DND-41 (cell line): ENCODE data around the gene LMNTD2.
"Not testable (repeated sequence)": the region's sequence is repeated elsewhere in the genome, so short reads cannot be mapped to it uniquely, and the experiment has no call there.

Source experiments
- ATAC-seq: fragments of 200-7000 bp; cut with Tn5 transposase; 3 replicates; pipeline ENCODE4 v1.9.1; 2021; ENCODE audit warnings: low read depth; ENCODE audit not compliant: insufficient read depth
- DNase-seq: peaks from one replicate; pipeline ENCODE4 v3.0.0-alpha.2; 2020
- H2AFZ ChIP-seq: 2 replicates; pipeline ENCODE4 v1.6.0; 2012; ENCODE audit warnings: low read depth, low read length
- H3K27ac ChIP-seq: 2 replicates; pipeline ENCODE4 v1.5.1; 2012; ENCODE audit warnings: low read length, inconsistent platforms
- H3K27me3 ChIP-seq: fragments of 200-600 bp; sonication (generic); 2 replicates; pipeline ENCODE4 v1.6.0; 2012; ENCODE audit warnings: low read length, mild to moderate bottlenecking, inconsistent platforms; ENCODE audit not compliant: insufficient read depth, poor library complexity
- H3K36me3 ChIP-seq: 2 replicates; pipeline ENCODE4 v1.5.1; 2012; ENCODE audit warnings: low read length, inconsistent platforms; ENCODE audit not compliant: insufficient read depth
- H3K4me1 ChIP-seq: 2 replicates; pipeline ENCODE4 v1.5.1; 2012; ENCODE audit warnings: mild to moderate bottlenecking, low read length; ENCODE audit not compliant: insufficient read depth
- H3K4me2 ChIP-seq: 2 replicates; pipeline ENCODE4 v1.6.0; 2012; ENCODE audit warnings: mild to moderate bottlenecking, moderate library complexity, low read length, inconsistent platforms; ENCODE audit not compliant: insufficient read depth
- H3K4me3 ChIP-seq, 2 experiments: fragments of 200-600 bp in 1 of 2; shearing (Covaris generic) in 1 of 2; 2 replicates each; pipeline ENCODE4 v1.5.1; 2012 to 2016; ENCODE audit warnings: inconsistent platforms in 2 of 2, low read length in 2 of 2, mild to moderate bottlenecking in 2 of 2, low read depth in 1 of 2, moderate library complexity in 1 of 2
- H3K79me2 ChIP-seq: 2 replicates; pipeline ENCODE4 v1.6.0; 2012; ENCODE audit warnings: low read length, inconsistent platforms; ENCODE audit not compliant: insufficient read depth
- H3K9ac ChIP-seq: 2 replicates; pipeline ENCODE4 v1.6.0; 2012; ENCODE audit warnings: low read depth, mild to moderate bottlenecking, inconsistent platforms, low read length, moderate library complexity
- H3K9me3 ChIP-seq: 2 replicates; pipeline ENCODE4 v1.5.1; 2012; ENCODE audit warnings: low read length, moderate library complexity, mild to moderate bottlenecking, inconsistent platforms; ENCODE audit not compliant: insufficient read depth, severe bottlenecking
- H4K20me1 ChIP-seq: 2 replicates; pipeline ENCODE4 v1.6.0; 2012; ENCODE audit warnings: low read length; ENCODE audit not compliant: insufficient read depth
- EZH2 ChIP-seq: IDR thresholded peaks from 3 replicates; pipeline ENCODE4 v1.6.1; 2012; ENCODE audit warnings: borderline replicate concordance, low read depth, mild to moderate bottlenecking, moderate library complexity, low read length, inconsistent platforms; ENCODE audit not compliant: severe bottlenecking
- TF ChIP-seq, protein P1 (sequence below): IDR thresholded peaks from 2 replicates; pipeline ENCODE4 v1.5.1; 2012; ENCODE audit warnings: borderline replicate concordance, low read length, moderate library complexity, mild to moderate bottlenecking; ENCODE audit not compliant: poor library complexity, severe bottlenecking; ENCODE audit errors: extremely low read depth

The LMNTD2 gene

DNA sequence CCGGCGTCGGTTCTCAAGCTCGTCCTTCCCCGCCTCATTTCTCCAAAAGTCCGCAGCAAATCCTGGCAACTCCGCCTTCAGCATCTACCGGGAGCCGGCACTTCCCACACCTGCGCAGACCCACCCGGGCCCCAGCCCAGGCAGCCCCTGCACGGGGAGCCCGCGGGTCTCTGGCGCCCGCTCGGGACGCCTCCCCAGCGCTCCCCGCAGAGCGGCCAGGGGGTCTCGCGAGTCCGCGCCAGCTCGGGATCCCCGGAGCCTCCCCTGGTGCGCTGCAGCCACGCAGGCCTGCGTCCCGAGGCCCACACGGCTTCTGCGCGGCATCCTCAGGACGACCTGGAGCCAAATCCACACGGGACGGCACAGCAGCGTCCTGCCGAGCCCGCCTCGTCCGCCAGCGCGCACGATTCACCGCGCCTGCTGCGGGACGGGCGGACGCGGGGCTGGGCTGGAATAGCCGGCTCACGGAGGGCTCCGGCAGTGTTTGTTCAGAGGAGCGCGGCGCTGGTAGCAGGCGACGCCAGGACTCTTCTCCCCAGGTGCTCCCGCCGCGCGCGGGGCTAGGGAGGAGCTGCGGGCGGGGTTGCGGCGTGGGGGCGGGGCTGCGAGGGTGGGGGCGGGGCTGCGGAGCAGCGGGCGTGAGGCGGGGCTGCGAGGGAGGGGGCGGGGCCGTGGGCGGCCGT lies 14.9 kb upstream of the LMNTD2 start:
- DNase-seq (no peak), ATAC-seq (peak; percentile 57)
- peak overlapping the region; percentile 61 for H3K9ac ChIP-seq
- H3K4me2 ChIP-seq, result peak overlapping the region; percentile 96
- TF ChIP-seq, protein P1, sequence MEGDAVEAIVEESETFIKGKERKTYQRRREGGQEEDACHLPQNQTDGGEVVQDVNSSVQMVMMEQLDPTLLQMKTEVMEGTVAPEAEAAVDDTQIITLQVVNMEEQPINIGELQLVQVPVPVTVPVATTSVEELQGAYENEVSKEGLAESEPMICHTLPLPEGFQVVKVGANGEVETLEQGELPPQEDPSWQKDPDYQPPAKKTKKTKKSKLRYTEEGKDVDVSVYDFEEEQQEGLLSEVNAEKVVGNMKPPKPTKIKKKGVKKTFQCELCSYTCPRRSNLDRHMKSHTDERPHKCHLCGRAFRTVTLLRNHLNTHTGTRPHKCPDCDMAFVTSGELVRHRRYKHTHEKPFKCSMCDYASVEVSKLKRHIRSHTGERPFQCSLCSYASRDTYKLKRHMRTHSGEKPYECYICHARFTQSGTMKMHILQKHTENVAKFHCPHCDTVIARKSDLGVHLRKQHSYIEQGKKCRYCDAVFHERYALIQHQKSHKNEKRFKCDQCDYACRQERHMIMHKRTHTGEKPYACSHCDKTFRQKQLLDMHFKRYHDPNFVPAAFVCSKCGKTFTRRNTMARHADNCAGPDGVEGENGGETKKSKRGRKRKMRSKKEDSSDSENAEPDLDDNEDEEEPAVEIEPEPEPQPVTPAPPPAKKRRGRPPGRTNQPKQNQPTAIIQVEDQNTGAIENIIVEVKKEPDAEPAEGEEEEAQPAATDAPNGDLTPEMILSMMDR, result no peak
- TF ChIP-seq EZH2, result no peak
- no peak overlapping the region for H3K27ac ChIP-seq
- H3K27me3 ChIP-seq, result no peaks in the 10 kb centered on the region
- H3K79me2 ChIP-seq, result peaks cover 40% of the 10 kb centered on the region
- no peaks in the 10 kb centered on the region for H3K9me3 ChIP-seq
- peak overlapping the region; percentile 78 for H2AFZ ChIP-seq
- peak overlapping the region; percentile 13 to 60; a peak in 3 of 4 replicates for H3K4me3 ChIP-seq
- peaks cover 42% of the 10 kb centered on the region for H3K4me1 ChIP-seq
- H4K20me1 ChIP-seq, result peaks cover 37% of the 10 kb centered on the region
- peaks cover 35% of the 10 kb centered on the region for H3K36me3 ChIP-seq

DNA sequence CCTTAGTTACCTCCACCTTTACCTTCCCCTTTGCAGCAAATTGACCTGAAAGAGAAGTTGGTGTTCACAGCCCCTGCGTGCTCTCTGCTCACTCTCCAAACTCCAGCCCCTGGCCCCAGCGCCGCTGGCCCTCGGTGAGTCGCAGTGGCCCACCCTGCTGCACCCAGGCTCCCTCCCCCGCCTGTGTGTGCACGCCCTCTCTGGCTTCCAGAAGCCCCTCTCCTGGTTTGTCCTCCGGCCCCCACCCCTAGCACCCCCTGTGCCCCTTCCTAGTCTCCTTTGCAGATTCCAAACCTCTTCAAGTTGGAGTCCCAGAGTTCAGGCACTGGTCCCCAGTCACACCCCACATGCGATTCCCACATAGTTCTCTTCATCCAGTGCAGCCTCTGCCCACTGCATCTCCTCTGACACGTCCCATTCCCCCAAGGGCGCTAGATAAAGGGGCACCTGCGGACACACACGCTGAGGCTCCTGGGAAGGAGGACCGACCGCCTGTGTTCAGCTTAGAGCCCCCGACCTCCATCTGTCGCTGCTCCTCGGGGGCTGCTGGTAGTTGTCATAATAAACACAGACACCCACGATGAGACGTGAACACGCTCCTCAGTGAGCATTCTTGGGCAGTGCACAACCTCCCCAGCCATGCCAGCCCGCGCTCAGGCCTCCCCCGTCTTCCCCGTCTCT lies 14.2 kb upstream of the LMNTD2 start:
- Histone ChIP-seq H3K27ac (no peak overlapping the region), H4K20me1 (peaks cover 30% of the 10 kb centered on the region), H3K4me1 (peaks cover 38% of the 10 kb centered on the region), H3K79me2 (peaks cover 33% of the 10 kb centered on the region), H3K36me3 (peaks cover 28% of the 10 kb centered on the region), H3K9me3 (no peaks in the 10 kb centered on the region), H3K9ac (peak overlapping the region; percentile 61; the same call in 1 of the 2 replicates), H2AFZ (no peak overlapping the region), H3K27me3 (no peaks in the 10 kb centered on the region), H3K4me3 (peak overlapping the region in 1 of 2 experiments; percentile 60; a peak in 2 of 4 replicates), H3K4me2 (peak overlapping the region; percentile 96)
- DNase-seq (no peak), ATAC-seq (no peak)
- TF ChIP-seq EZH2, result no peak
- TF ChIP-seq, protein P1, result no peak

DNA sequence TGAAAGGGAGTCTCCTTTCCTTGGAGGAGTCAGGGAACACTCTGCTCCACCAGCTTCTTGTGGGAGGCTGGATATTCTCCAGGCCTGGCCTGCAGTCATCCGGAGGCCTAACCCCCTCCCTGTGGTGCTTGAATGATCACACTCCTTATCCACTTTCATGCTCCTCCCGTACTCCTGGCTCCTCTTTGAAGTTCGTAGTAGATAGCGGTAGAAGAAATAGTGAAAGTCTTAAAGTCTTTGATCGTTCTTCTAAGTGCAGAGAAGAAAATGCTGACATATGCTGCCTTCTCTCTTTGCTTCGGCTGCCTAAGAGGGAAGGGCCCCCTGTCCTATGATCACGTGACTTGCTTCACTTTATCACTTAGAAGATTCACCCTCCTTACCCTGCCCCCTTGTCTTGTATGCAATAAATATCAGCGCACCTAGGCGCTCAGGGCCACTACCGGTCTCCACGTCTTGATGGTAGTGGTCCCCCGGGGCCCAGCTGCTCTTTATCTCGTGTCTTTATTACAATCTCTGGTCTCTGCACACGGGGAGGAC lies 13.6 kb upstream of the LMNTD2 start:
- ATAC-seq, H3K4me2 ChIP-seq, H3K9ac ChIP-seq, H3K27me3 ChIP-seq, H3K4me3 ChIP-seq, H2AFZ ChIP-seq, H3K27ac ChIP-seq, DNase-seq, H3K9me3 ChIP-seq: not testable (repeated sequence)
- Histone ChIP-seq H3K36me3 (peaks cover 21% of the 10 kb centered on the region), H3K79me2 (peaks cover 26% of the 10 kb centered on the region), H4K20me1 (peaks cover 23% of the 10 kb centered on the region), H3K4me1 (peaks cover 38% of the 10 kb centered on the region)

DNA sequence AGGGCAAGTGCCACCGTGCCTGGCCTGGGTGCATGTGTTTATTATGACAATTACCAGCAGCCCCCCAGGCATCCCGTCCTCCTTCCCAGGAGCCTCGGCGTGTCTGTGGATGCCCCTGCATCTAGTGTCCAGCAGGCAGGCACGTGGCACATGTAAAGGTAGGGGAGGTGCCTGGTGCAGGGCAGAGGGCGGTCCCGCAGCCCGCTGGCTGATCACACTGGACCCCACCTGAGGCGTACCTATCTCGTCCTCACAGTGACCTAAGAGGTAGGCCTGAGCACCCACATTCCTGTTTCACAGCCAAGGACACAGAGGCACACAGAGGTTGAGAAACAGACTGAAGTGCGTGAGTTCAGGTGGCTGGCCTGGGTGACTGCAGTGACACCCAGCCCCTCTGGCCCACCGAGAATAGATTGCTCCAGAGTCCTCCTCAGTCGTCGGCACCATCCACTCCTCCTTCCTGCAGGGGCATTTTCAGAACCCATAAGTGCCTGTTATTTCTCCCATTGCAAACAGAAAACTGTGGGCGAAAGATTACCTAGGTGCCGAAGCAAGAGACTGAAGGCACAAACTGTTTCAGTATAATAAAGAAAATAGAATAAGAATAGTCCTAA lies 12.7 kb upstream of the LMNTD2 start:
- Histone ChIP-seq H3K27ac (no peak overlapping the region), H3K4me2 (no peak overlapping the region), H3K4me1 (peaks cover 33% of the 10 kb centered on the region), H3K27me3 (no peaks in the 10 kb centered on the region), H3K9ac (no peak overlapping the region), H3K36me3 (peaks cover 18% of the 10 kb centered on the region), H2AFZ (no peak overlapping the region), H3K79me2 (peaks cover 18% of the 10 kb centered on the region), H3K4me3 (no peak overlapping the region), H3K9me3 (no peaks in the 10 kb centered on the region), H4K20me1 (peaks cover 15% of the 10 kb centered on the region)
- DNase-seq, result no peak
- no peak for TF ChIP-seq EZH2
- TF ChIP-seq, protein P1, result no peak
- ATAC-seq, result no peak
